PC-9 (cell line): ENCODE results near the gene RHBDD3. TPM values are rescaled to one million over a fixed set of nuclear protein-coding genes. Genes with fewer than 3 reads are reported as not detected.
"Not testable (repeated sequence)": the region's sequence is repeated elsewhere in the genome, so short reads cannot be mapped to it uniquely, and the experiment has no call there.

ENCODE experiments used
- BruUV-seq: library from RNA; stranded (reverse); fragments of 400-500 nt; replicated peaks from 2 replicates; lab custom pipeline; 2021; lab: Mats Ljungman, UMichigan
- CTCF ChIA-PET: fragments of 300-600 bp; sonication (Branson Sonifier 250); formaldehyde crosslinking; loops from one replicate; lab custom pipeline; 2022; ENCODE audit warnings: antibody characterized with exemption; lab: Charles Lee
- POLR2A ChIA-PET: fragments of 300-600 bp; sonication (Branson Sonifier 250); formaldehyde crosslinking; loops from one replicate; lab custom pipeline; 2022; ENCODE audit warnings: antibody characterized with exemption; ENCODE audit not compliant: unreplicated experiment; lab: Charles Lee
- DNase-seq, 2 experiments: peaks; one replicate each; pipeline versions ENCODE4 v3.0.0 to v3.0.0-alpha.2; 2015 to 2022; ENCODE audit warnings: mixed read lengths in 1 of 2
- H2AFZ ChIP-seq: fragments of 200-600 bp; sonication (generic); 2 replicates; pipeline ENCODE4 v1.8.1; 2017; ENCODE audit warnings: antibody characterized with exemption
- H3F3A ChIP-seq: fragments of 200-600 bp; sonication (generic); 2 replicates; pipeline ENCODE4 v1.8.1; 2017; ENCODE audit warnings: antibody characterized with exemption, mild to moderate bottlenecking, low read depth; ENCODE audit not compliant: insufficient read depth
- H3K27ac ChIP-seq: fragments of 200-600 bp; sonication (generic); 2 replicates; pipeline ENCODE4 v1.6.1; 2016; ENCODE audit warnings: mixed run types
- H3K27me3 ChIP-seq: fragments of 200-600 bp; sonication (generic); 2 replicates; pipeline ENCODE4 v1.6.1; 2016; ENCODE audit warnings: low read depth, mixed run types; ENCODE audit not compliant: insufficient read depth
- H3K36me3 ChIP-seq: fragments of 200-600 bp; sonication (generic); 2 replicates; pipeline ENCODE4 v1.6.1; 2016; ENCODE audit warnings: low read depth, mixed run types
- H3K4me1 ChIP-seq: fragments of 200-600 bp; sonication (generic); replicated peaks from 2 replicates; pipeline ENCODE4 v1.6.1; 2016; ENCODE audit warnings: mixed run types; ENCODE audit not compliant: insufficient read depth
- H3K4me2 ChIP-seq: fragments of 200-600 bp; sonication (generic); 2 replicates; pipeline ENCODE4 v1.6.1; 2017; ENCODE audit warnings: mixed run types
- H3K4me3 ChIP-seq: fragments of 200-600 bp; sonication (generic); 2 replicates; pipeline ENCODE4 v1.6.1; 2016; ENCODE audit warnings: mixed run types
- H3K79me2 ChIP-seq: fragments of 200-600 bp; sonication (generic); 2 replicates; pipeline ENCODE4 v1.6.1; 2017; ENCODE audit warnings: low read depth, mixed run types
- H3K9me2 ChIP-seq: fragments of 200-600 bp; sonication (generic); 2 replicates; pipeline ENCODE4 v1.8.1; 2017; ENCODE audit warnings: mild to moderate bottlenecking; ENCODE audit not compliant: insufficient read depth
- H3K9me3 ChIP-seq: fragments of 200-600 bp; sonication (generic); 2 replicates; pipeline ENCODE4 v1.8.1; 2016; ENCODE audit warnings: low read depth; ENCODE audit not compliant: insufficient read depth
- H4K20me1 ChIP-seq: fragments of 200-600 bp; sonication (generic); 2 replicates; pipeline ENCODE4 v1.8.1; 2017; ENCODE audit not compliant: insufficient read depth
- CTCF ChIP-seq: fragments of 200-600 bp; sonication (generic); conservative IDR thresholded peaks from 2 replicates; pipeline ENCODE4 v1.6.1; 2017; ENCODE audit warnings: mixed run types, antibody characterized with exemption, mild to moderate bottlenecking, moderate library complexity
- EZH2 ChIP-seq: fragments of 200-600 bp; sonication (generic); IDR thresholded peaks from 2 replicates; pipeline ENCODE4 v1.8.0; 2017; ENCODE audit warnings: antibody characterized with exemption, low read depth
- intact Hi-C: fragments of 100-400 bp; cut with micrococcal nuclease; formaldehyde crosslinking; loops from one replicate; pipeline ENCODE4 v1.10.0; 2022; ENCODE audit not compliant: unreplicated experiment
- total RNA-seq: library from RNA; stranded (reverse); gene quantifications from 2 replicates; pipeline ENCODE4 v1.2.3, GENCODE V29; 2021

RHBDD3 gene
- total RNA-seq, 1 experiment from 2014 or later = 17.6 TPM

GRCh38 chr22:29244785-29245625 lies 22.8 kb downstream of the RHBDD3 start:
- H3K27me3 ChIP-seq = 0 out of 2 replicates have a peak, but pooled peaks cover 4% of the 10 kb centered on the region
- H3F3A ChIP-seq = no peaks in the 10 kb centered on the region
- H3K9me2 ChIP-seq = no peaks in the 10 kb centered on the region
- H3K27ac ChIP-seq = no peak overlapping the region
- no peak overlapping the region for H3K4me2 ChIP-seq
- no peaks in the 10 kb centered on the region for H3K4me1 ChIP-seq
- no peaks in the 10 kb centered on the region for H3K79me2 ChIP-seq
- no peaks in the 10 kb centered on the region for H3K36me3 ChIP-seq
- TF ChIP-seq CTCF = no peak
- no peak for TF ChIP-seq EZH2
- ChIA-PET CTCF (interaction anchor here (0.6 kb wide), 1 partner anchor 463 kb away, joined by 8 read pairs; no protein-coding TSS in a partner anchor), POLR2A (interaction anchor here (0.7 kb wide), 1 partner anchor 204 kb away, joined by 3 read pairs; no protein-coding TSS in a partner anchor)
- intact Hi-C loops = loop anchor here (2.0 to 10.0 kb wide), 3 partner anchors 203 to 644 kb away; no protein-coding TSS in a partner anchor
- H3K9me3 ChIP-seq = no peaks in the 10 kb centered on the region
- no peaks in the 10 kb centered on the region for H4K20me1 ChIP-seq
- BruUV-seq = no TSS peak
- no peak overlapping the region for H3K4me3 ChIP-seq
- H2AFZ ChIP-seq = no peak overlapping the region
- no peak for DNase-seq

- intact Hi-C loops = loop anchor here (2.0 to 10.0 kb wide), 2 partner anchors 389 to 643 kb away; no protein-coding TSS in a partner anchor
- Histone ChIP-seq H3K9me3 (no peaks in the 10 kb centered on the region), H3K9me2 (no peaks in the 10 kb centered on the region), H3K4me2 (no peak overlapping the region), H3K4me1 (no peaks in the 10 kb centered on the region), H4K20me1 (no peaks in the 10 kb centered on the region), H3F3A (no peaks in the 10 kb centered on the region), H2AFZ (no peak overlapping the region), H3K79me2 (no peaks in the 10 kb centered on the region), H3K4me3 (no peak overlapping the region), H3K27me3 (0 out of 2 replicates have a peak, but pooled peaks cover 4% of the 10 kb centered on the region), H3K36me3 (no peaks in the 10 kb centered on the region), H3K27ac (no peak overlapping the region)
- CTCF ChIA-PET = no interaction called here
- BruUV-seq = no TSS peak
- TF ChIP-seq EZH2 = no peak
- TF ChIP-seq CTCF = no peak
- POLR2A ChIA-PET = interaction anchor here (0.7 kb wide), 1 partner anchor 203 kb away, joined by 3 read pairs; no protein-coding TSS in a partner anchor
- DNase-seq = no peak
These were observed 23.8 kb downstream of the RHBDD3 start for GRCh38 chr22:29243874-29244446.

- H3K4me1 ChIP-seq, H3K27ac ChIP-seq, H3K36me3 ChIP-seq, H3K27me3 ChIP-seq, CTCF ChIA-PET, H3K4me2 ChIP-seq, H3K9me2 ChIP-seq, BruUV-seq, H2AFZ ChIP-seq, H4K20me1 ChIP-seq, H3K79me2 ChIP-seq, DNase-seq, H3F3A ChIP-seq, H3K9me3 ChIP-seq, H3K4me3 ChIP-seq: not testable (repeated sequence)
- intact Hi-C loops = loop anchor here (10.0 kb wide), 1 partner anchor 386 kb away; no protein-coding TSS in a partner anchor
- POLR2A ChIA-PET = interaction anchor here (0.6 kb wide), 1 partner anchor 557 kb away, joined by 7 read pairs; no protein-coding TSS in a partner anchor
These were observed 27.3 kb downstream of the RHBDD3 start for GRCh38 chr22:29240481-29240880.
